Fibroblast of villous mesenchyme (primary cell): ENCODE measurements around the gene TAX1BP1. TPM values are rescaled to one million over a fixed set of nuclear protein-coding genes. Genes with fewer than 3 reads are reported as not detected.

Experiments used
- DNase-seq: peaks from one replicate; pipeline ENCODE4 v3.0.0-alpha.2; 2010; ENCODE audit warnings: low read depth
- H3K4me3 ChIP-seq: 2 replicates; pipeline ENCODE4 v1.5.1; 2011; ENCODE audit warnings: low read depth, mild to moderate bottlenecking, low read length
- CTCF ChIP-seq: IDR thresholded peaks from 2 replicates; pipeline ENCODE4 v1.5.1; 2012; ENCODE audit warnings: low read depth, mild to moderate bottlenecking, low read length; ENCODE audit not compliant: insufficient read depth
- total RNA-seq: library from RNA; depleted of rRNA; stranded (reverse); fragments of >200 nt; gene quantifications from 2 replicates; pipeline ENCODE4 v1.2.3, GENCODE V29; 2012

TAX1BP1 gene
- total RNA-seq, 1 donor: 99.7 TPM

- no peak for TF ChIP-seq CTCF
- no peak for DNase-seq
- H3K4me3 ChIP-seq: no peak overlapping the region
Measured at GRCh38 chr7:27737178-27737577, 2.8 kb upstream of the TAX1BP1 start.

GRCh38 chr7:27737616-27738015 lies 2.3 kb upstream of the TAX1BP1 start:
- DNase-seq: no peak
- TF ChIP-seq CTCF: no peak
- no peak overlapping the region for H3K4me3 ChIP-seq

GRCh38 chr7:27739301-27739908 lies 557 bp upstream of the TAX1BP1 start:
- DNase-seq: peak; percentile 84
- peak overlapping the region; percentile 99 for H3K4me3 ChIP-seq
- no peak for TF ChIP-seq CTCF

- DNase-seq: peak; percentile 84
- peak overlapping the region; percentile 99 for H3K4me3 ChIP-seq
- TF ChIP-seq CTCF: no peak
Measured at GRCh38 chr7:27740449-27741086, 606 bp downstream of the TAX1BP1 start.

GRCh38 chr7:27742091-27742710 lies 2.2 kb downstream of the TAX1BP1 start:
- DNase-seq: peak; percentile 90
- H3K4me3 ChIP-seq: peak overlapping the region; percentile 20

GRCh38 chr7:27745064-27745583 lies 5.2 kb downstream of the TAX1BP1 start:
- peak; percentile 76 for TF ChIP-seq CTCF
- DNase-seq: peak; percentile 76
- H3K4me3 ChIP-seq: peak overlapping the region; percentile 27

- H3K4me3 ChIP-seq: no peak overlapping the region
- no peak for DNase-seq
- no peak for TF ChIP-seq CTCF
Measured at GRCh38 chr7:27746486-27746885, 6.5 kb downstream of the TAX1BP1 start.
